IPS-NIHi7 (cell line): Measurements from ENCODE around the gene CELA3B.
"Not testable (repeated sequence)": the region's sequence is repeated elsewhere in the genome, so short reads cannot be mapped to it uniquely, and the experiment has no call there.

Source experiments
- DNase-seq: peaks from one replicate; pipeline ENCODE4 v3.0.0; 2012; ENCODE audit warnings: mixed read lengths; ENCODE audit errors: extremely low spot score

Gene CELA3B

GRCh38 chr1:21976703-21977239 lies at the start of gene CELA3B:
TSS of gene CELA3B (plus strand) at chr1:21977022. CDS start at chr1:21977040, 18 bp downstream.
- DNase-seq: not testable (repeated sequence)

GRCh38 chr1:21927533-21928237 lies 49.1 kb upstream of the CELA3B start:
- no peak for DNase-seq

- no peak for DNase-seq
Measured at GRCh38 chr1:21930080-21930571, 46.7 kb upstream of the CELA3B start.

- no peak for DNase-seq
Measured at GRCh38 chr1:21930629-21931170, 46.1 kb upstream of the CELA3B start.

GRCh38 chr1:21931171-21932093 lies 45.4 kb upstream of the CELA3B start:
- no peak for DNase-seq

GRCh38 chr1:21932127-21932526 lies 44.7 kb upstream of the CELA3B start:
- DNase-seq: no peak

- peak; percentile 57 for DNase-seq
Measured at GRCh38 chr1:21933397-21934248, 43.2 kb upstream of the CELA3B start.

GRCh38 chr1:21935393-21935804 lies 41.4 kb upstream of the CELA3B start:
- no peak for DNase-seq

GRCh38 chr1:21935891-21936365 lies 40.9 kb upstream of the CELA3B start:
- no peak for DNase-seq

GRCh38 chr1:21936366-21937031 lies 40.3 kb upstream of the CELA3B start:
- DNase-seq: no peak

- DNase-seq: no peak
Measured at GRCh38 chr1:21937034-21937371, 39.8 kb upstream of the CELA3B start, which contains the start of gene HSPG2. TSS of gene HSPG2 (minus strand) at chr1:21937310. CDS start at chr1:21937217, 93 bp downstream.

GRCh38 chr1:21937372-21938121 lies 39.3 kb upstream of the CELA3B start:
- DNase-seq: peak; percentile 94

- no peak for DNase-seq
Measured at GRCh38 chr1:21938732-21939538, 37.9 kb upstream of the CELA3B start.

GRCh38 chr1:21939650-21940374 lies 37.0 kb upstream of the CELA3B start:
- no peak for DNase-seq

GRCh38 chr1:21940492-21940891 lies 36.3 kb upstream of the CELA3B start:
- no peak for DNase-seq

GRCh38 chr1:21941370-21941769 lies 35.5 kb upstream of the CELA3B start:
- no peak for DNase-seq

- no peak for DNase-seq
Measured at GRCh38 chr1:21942464-21942863, 34.4 kb upstream of the CELA3B start.
